NCI-H187 treated with DMSO at 0.1 percent for 48 hours (cell line): Measurements from ENCODE around the gene PMIS2.

ENCODE experiments used
- DNase-seq: peaks from one replicate; lab custom pipeline; 2025; lab: John Stamatoyannopoulos, UW

Gene PMIS2

GRCh38 chr19:35633727-35634440 is 47.9 kb downstream of the PMIS2 start:
- no peak for DNase-seq

DNA sequence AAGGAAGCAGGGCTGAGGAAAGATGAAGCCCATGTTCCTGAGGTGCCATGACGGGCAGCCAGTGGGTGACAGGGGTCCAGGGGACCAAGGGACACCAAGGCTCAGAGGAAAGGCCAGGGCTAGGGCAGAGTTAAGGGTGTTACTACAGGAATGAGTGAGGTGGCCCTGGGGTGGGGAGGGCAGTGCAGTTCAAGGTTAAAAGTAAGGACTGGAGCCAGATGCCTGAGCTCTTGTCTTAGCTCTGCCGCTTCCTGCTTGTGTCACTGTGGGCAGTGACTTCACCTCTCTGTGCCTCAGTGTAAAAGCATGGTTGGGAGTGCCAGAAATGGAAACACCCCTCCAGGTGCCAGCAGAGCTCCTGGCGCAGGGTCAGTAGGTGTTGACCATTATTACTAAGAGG is 50.7 kb downstream of the PMIS2 start:
- DNase-seq, result no peak
